HCT116 (cell line): ENCODE data around the gene CACNA1C. TPM values are rescaled to one million over a fixed set of nuclear protein-coding genes. Genes with fewer than 3 reads are reported as not detected.
A peak's percentile ranks its signal among the peaks of the same experiment; 100 is the strongest.

ENCODE experiments used
- ATAC-seq: fragments of 200-7000 bp; cut with Tn5 transposase; 2 replicates; pipeline ENCODE4 v1.9.1; 2020; ENCODE audit warnings: mild to moderate bottlenecking, moderate library complexity
- BruUV-seq: library from RNA; stranded (reverse); fragments of 400-500 nt; replicated peaks from 2 replicates; lab custom pipeline; 2021; lab: Mats Ljungman, UMichigan
- CTCF ChIA-PET: fragments of 300-600 bp; sonication (Branson Sonifier 250); formaldehyde crosslinking; loops from one replicate; lab custom pipeline; 2021; ENCODE audit warnings: antibody characterized with exemption; lab: Charles Lee
- POLR2A ChIA-PET: fragments of 300-600, 350-600 bp; sonication (Branson Sonifier 250); formaldehyde crosslinking; loops from one replicate; lab custom pipeline; 2021; ENCODE audit warnings: antibody characterized with exemption; lab: Charles Lee
- RAD21 ChIA-PET, 2 experiments: fragments of 300-600 bp; sonication (Branson Sonifier 250); formaldehyde crosslinking; loops; one replicate each; lab custom pipeline; 2023; ENCODE audit warnings: low total read pairs in 2 of 2; ENCODE audit not compliant: uncharacterized antibody in 2 of 2, unreplicated experiment in 2 of 2, low non-redundant PET in 1 of 2; lab: Charles Lee
- DNase-seq: peaks from one replicate; pipeline ENCODE4 v3.0.0-alpha.2; 2010; ENCODE audit warnings: low read depth, low spot score
- H2AFZ ChIP-seq: fragments of 200-600 bp; shearing (Covaris generic), sonication (generic); 2 replicates; pipeline ENCODE4 v1.6.1; 2017; ENCODE audit warnings: low read depth, mixed run types, mixed read lengths, antibody characterized with exemption, low read length; ENCODE audit not compliant: poor library complexity, severe bottlenecking
- H3K27ac ChIP-seq: 2 replicates; pipeline ENCODE4 v1.5.1; 2012; ENCODE audit warnings: low read depth, low read length
- H3K27me3 ChIP-seq: fragments of 200-600 bp; sonication (generic); 2 replicates; pipeline ENCODE4 v1.6.1; 2016; ENCODE audit warnings: mixed run types, low read length, mixed read lengths; ENCODE audit not compliant: insufficient read depth
- H3K36me3 ChIP-seq, 2 experiments: fragments of 200-500 bp in 1 of 2; fragments of 200-600 bp in 1 of 2; sonication (Bioruptor generic) in 1 of 2; sonication (generic) in 1 of 2; 2 replicates each; pipeline versions ENCODE4 v1.5.1 to v1.6.1; 2014 to 2016; ENCODE audit warnings: low read length in 2 of 2, inconsistent platforms in 1 of 2, mixed read lengths in 1 of 2, mixed run types in 1 of 2; ENCODE audit not compliant: insufficient read depth in 2 of 2, control insufficient read depth in 1 of 2
- H3K4me1 ChIP-seq, 2 experiments: fragments of 200-600 bp in 1 of 2; sonication (generic) in 1 of 2; 2 replicates each; pipeline versions ENCODE4 v1.5.1 to v1.6.1; 2012 to 2017; ENCODE audit warnings: low read length in 2 of 2, inconsistent platforms in 1 of 2, mild to moderate bottlenecking in 1 of 2, mixed read lengths in 1 of 2, mixed run types in 1 of 2, moderate library complexity in 1 of 2; ENCODE audit not compliant: insufficient read depth in 2 of 2, control insufficient read depth in 1 of 2
- H3K4me2 ChIP-seq: fragments of 200-600 bp; sonication (generic); 2 replicates; pipeline ENCODE4 v1.6.1; 2017; ENCODE audit warnings: mixed run types, low read length, mixed read lengths
- H3K4me3 ChIP-seq, 2 experiments: fragments of 200-600 bp in 1 of 2; sonication (generic) in 1 of 2; replicated peaks in 1 of 2; 2 replicates each; pipeline ENCODE4 v1.5.1; 2011 to 2016; ENCODE audit warnings: low read length in 2 of 2, control low read depth in 1 of 2, low read depth in 1 of 2, mild to moderate bottlenecking in 1 of 2, mixed read lengths in 1 of 2, mixed run types in 1 of 2
- H3K79me2 ChIP-seq: fragments of 200-600 bp; sonication (generic); 2 replicates; pipeline ENCODE4 v1.6.1; 2017; ENCODE audit warnings: mild to moderate bottlenecking, mixed run types, low read length, moderate library complexity, mixed read lengths; ENCODE audit not compliant: insufficient read depth
- H3K9ac ChIP-seq: fragments of 200-600 bp; sonication (generic); 2 replicates; pipeline ENCODE4 v1.6.1; 2016; ENCODE audit warnings: low read length, mixed read lengths
- H3K9me2 ChIP-seq: fragments of 200-600 bp; sonication (generic), shearing (Covaris generic); 2 replicates; pipeline ENCODE4 v1.6.1; 2017; ENCODE audit warnings: mixed run types, mild to moderate bottlenecking, moderate library complexity; ENCODE audit not compliant: insufficient read depth
- H3K9me3 ChIP-seq, 2 experiments: fragments of 200-500 bp in 1 of 2; fragments of 200-600 bp in 1 of 2; sonication (Bioruptor generic) in 1 of 2; sonication (generic) in 1 of 2; 2 replicates each; pipeline ENCODE4 v1.6.1; 2014 to 2017; ENCODE audit warnings: low read length in 2 of 2, mixed read lengths in 2 of 2, inconsistent platforms in 1 of 2, low read depth in 1 of 2, mild to moderate bottlenecking in 1 of 2, mixed run types in 1 of 2, moderate library complexity in 1 of 2; ENCODE audit not compliant: control insufficient read depth in 1 of 2, insufficient read depth in 1 of 2
- H4K20me1 ChIP-seq: fragments of 200-600 bp; sonication (generic), shearing (Covaris generic); 2 replicates; pipeline ENCODE4 v1.6.1; 2017; ENCODE audit warnings: mixed run types, mild to moderate bottlenecking, moderate library complexity; ENCODE audit not compliant: insufficient read depth
- CBX3 ChIP-seq: IDR thresholded peaks from 2 replicates; pipeline ENCODE4 v1.6.1; 2012; ENCODE audit warnings: low read depth
- CTCF ChIP-seq, 3 experiments: fragments of 200-600 bp in 1 of 3; sonication (generic) in 1 of 3; IDR thresholded peaks in 2 of 3; conservative IDR thresholded peaks in 1 of 3; 2 replicates each; pipeline ENCODE4 v1.5.1; 2012 to 2017; ENCODE audit warnings: low read depth in 2 of 3, low read length in 2 of 3, antibody characterized with exemption in 1 of 3, borderline replicate concordance in 1 of 3, control low read depth in 1 of 3, mild to moderate bottlenecking in 1 of 3, mixed read lengths in 1 of 3, mixed run types in 1 of 3, moderate library complexity in 1 of 3; ENCODE audit not compliant: insufficient read depth in 1 of 3
- ELF1 ChIP-seq: IDR thresholded peaks from 2 replicates; pipeline ENCODE4 v1.6.1; 2012; ENCODE audit warnings: low read depth, borderline replicate concordance
- POLR2A ChIP-seq: IDR thresholded peaks from 2 replicates; pipeline ENCODE4 v1.7.0; 2011; ENCODE audit warnings: borderline replicate concordance; ENCODE audit not compliant: insufficient read depth, insufficient read length; ENCODE audit errors: extremely low read depth
- intact Hi-C: fragments of 100-400 bp; cut with micrococcal nuclease; formaldehyde crosslinking; loops from 2 replicates; pipeline ENCODE4 v1.10.0; 2022
- total RNA-seq: library from RNA; stranded (reverse); gene quantifications from one replicate; pipeline ENCODE4 v1.2.1, GENCODE V29; 2021; ENCODE audit not compliant: unreplicated experiment

The CACNA1C gene
- total RNA-seq, 1 experiment from 2014 or later = 0.05 TPM

- no peak for TF ChIP-seq CBX3
These were observed 639.3 kb downstream of the CACNA1C start (continued) for GRCh38 chr12:2692080-2692479.

- Histone ChIP-seq H3K4me2 (peak overlapping the region; percentile 35), H3K79me2 (no peaks in the 10 kb centered on the region), H3K9ac (no peak overlapping the region), H3K9me2 (no peaks in the 10 kb centered on the region), H3K36me3 (no peaks in the 10 kb centered on the region), H3K4me3 (no peak overlapping the region), H3K27me3 (peaks cover 29% of the 10 kb centered on the region), H4K20me1 (no peaks in the 10 kb centered on the region), H2AFZ (peak overlapping the region; percentile 81), H3K9me3 (no peaks in the 10 kb centered on the region), H3K27ac (no peak overlapping the region), H3K4me1 (peaks cover 0 to 19% of the 10 kb centered on the region in 2 experiments; a peak in 3 of 4 replicates)
- TF ChIP-seq POLR2A = no peak
- no peak for TF ChIP-seq CBX3
- peak in 2 of 3 experiments; percentile 31 to 32; a peak in 3 of 6 replicates for TF ChIP-seq CTCF (IDR thresholded peaks at IDR 0.05 in 2 of 3, conservative IDR thresholded peaks at IDR 0.05 in 1 of 3; ENCODE audit: borderline replicate concordance in 1 of 3, insufficient read depth in 1 of 3, low read depth in 2 of 3, low read length in 2 of 3)
- TF ChIP-seq ELF1 = peak; percentile 52
- peak; percentile 67 for ATAC-seq
- POLR2A ChIA-PET = no interaction called here
- RAD21 ChIA-PET = no interaction called here
- no TSS peak for BruUV-seq
- CTCF ChIA-PET = no interaction called here
- intact Hi-C loops = no loop called here
- peak; percentile 8 for DNase-seq
These were observed 640.6 kb downstream of the CACNA1C start for GRCh38 chr12:2693244-2693860.
